ENCODE data around the gene ADM.

The ADM gene

GRCh38 chr11:10356161-10356560 lies 51.3 kb downstream of the ADM start:
- TF ChIP-seq CTCF (IDR thresholded peaks at IDR 0.05; ENCODE audit: low read length, missing control alignments), result no peak
- DNase-seq (ENCODE audit: low read depth), result no peak
- no peak overlapping the region for H3K4me3 ChIP-seq (replicated peaks; ENCODE audit: low read depth, low read length)

Measured in fibroblast of pulmonary artery (primary cell).